ENCODE measurements around the gene CXCL12.

GRCh38 chr10:44348496-44348895 lies 36.4 kb downstream of the CXCL12 start:
- no peak for TF ChIP-seq CTCF (IDR thresholded peaks at IDR 0.05; ENCODE audit: low read depth, low read length)
- no peak for TF ChIP-seq EZH2phosphoT487 (IDR thresholded peaks at IDR 0.05; ENCODE audit: low read depth)

Data from OCI-LY3 (cell line).